ENCODE data around the gene FBRS.

The FBRS gene

DNA sequence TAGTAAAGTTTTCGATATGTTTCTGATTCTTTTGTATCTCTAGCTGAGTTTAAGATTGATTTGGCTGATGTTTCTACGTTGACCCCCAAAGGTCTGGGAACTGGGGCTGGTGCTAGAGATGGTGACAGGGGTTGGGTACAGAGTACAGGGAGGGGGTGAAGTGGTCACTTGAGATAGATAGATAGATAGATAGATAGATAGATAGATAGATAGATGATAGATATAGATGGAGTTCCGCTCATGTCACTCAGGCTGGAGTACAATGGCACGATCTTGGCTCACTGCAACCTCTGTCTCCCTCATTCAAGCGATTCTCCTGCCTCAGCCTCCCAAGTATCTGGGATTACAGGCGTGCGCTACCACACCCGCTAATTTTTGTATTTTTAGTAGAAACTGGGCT is 1.8 kb upstream of the FBRS start:
- TF ChIP-seq CTCF (conservative IDR thresholded peaks at IDR 0.05) = no peak
- peak overlapping the region; percentile 95 for H3K27ac ChIP-seq

DNA sequence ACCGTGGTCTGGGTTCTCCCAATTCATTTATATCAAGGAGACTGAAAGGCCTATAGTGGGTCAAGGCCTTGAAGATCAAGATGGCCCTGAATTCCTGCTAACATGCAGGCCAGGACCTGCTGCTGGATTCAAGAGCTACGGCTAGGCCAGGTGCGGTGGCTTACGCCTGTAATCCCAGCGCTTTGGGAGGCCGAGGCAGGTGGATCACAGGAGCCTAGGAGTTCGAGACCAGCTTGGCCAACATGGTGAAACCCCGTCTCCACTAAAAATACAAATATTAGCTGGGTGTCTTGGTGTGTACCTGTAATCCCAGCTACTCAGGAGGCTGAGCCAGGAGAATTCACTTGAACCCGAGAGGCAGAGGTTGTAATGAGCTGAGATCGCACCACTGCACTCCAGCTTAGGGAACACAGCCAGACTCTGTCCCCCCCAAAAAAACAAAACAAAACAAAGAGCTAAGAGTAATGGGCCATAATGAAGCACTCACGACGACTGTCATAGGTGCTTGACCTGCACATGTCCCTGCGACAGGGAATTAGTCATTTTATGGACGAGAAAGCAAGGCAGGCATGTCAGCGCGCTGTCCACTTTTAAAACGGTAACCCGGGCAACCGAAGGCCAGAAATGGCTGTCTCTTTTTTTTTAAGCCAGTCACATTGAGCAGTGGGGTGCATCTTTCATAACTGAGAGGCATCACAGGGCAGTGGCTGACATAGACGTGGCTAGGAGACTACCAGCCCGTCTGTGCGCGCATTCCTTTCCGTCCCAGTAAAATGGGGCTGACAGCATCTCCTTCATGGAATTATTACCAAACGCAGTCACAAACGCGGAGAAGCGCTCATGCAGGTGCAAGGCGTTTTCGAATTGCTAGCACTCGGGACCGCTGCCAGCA is 1.0 kb upstream of the FBRS start:
- TF ChIP-seq CTCF (conservative IDR thresholded peaks at IDR 0.05) = no peak
- peak overlapping the region; percentile 95 for H3K27ac ChIP-seq

DNA sequence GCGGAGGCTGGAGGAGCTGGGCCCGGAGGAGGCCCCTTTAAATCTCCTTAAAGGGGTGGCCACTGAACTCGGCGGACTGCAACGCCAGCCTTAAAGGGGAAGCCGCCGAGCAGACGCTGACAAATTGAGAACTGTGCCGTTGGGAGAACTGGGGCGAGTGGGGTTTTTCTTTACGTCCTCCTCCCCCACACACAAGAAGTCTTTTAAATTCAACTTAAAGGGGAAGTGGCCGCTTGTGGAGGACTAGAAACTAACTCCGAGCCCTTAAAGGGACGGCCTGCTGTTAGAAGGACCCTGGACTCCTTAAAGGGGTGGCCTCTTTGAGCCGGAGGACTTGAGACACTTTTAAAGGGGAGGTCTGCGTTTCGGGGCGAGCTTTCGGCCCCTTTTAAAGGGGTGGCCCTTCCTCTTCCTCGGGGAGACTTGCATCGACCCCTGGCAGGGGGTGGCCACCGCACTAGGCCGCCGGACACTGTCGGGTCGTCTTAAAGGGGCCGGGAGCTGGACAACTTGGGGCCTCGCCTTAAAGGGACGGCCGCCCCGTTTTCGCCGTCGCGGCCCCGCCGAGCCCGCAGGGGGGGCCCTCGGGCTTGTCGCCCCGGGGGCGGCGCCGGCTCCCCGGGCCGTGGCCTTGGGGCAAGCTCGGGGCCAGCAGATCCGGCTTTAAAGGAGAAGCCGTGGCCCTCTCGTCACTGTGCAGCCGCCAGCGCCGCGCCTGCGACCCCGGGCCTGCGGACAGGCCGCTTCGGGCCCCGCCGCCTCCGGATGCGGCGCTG is 688 bp downstream of the FBRS start:
- H3K27ac ChIP-seq = peak overlapping the region; percentile 95
- no peak for TF ChIP-seq CTCF (conservative IDR thresholded peaks at IDR 0.05)

DNA sequence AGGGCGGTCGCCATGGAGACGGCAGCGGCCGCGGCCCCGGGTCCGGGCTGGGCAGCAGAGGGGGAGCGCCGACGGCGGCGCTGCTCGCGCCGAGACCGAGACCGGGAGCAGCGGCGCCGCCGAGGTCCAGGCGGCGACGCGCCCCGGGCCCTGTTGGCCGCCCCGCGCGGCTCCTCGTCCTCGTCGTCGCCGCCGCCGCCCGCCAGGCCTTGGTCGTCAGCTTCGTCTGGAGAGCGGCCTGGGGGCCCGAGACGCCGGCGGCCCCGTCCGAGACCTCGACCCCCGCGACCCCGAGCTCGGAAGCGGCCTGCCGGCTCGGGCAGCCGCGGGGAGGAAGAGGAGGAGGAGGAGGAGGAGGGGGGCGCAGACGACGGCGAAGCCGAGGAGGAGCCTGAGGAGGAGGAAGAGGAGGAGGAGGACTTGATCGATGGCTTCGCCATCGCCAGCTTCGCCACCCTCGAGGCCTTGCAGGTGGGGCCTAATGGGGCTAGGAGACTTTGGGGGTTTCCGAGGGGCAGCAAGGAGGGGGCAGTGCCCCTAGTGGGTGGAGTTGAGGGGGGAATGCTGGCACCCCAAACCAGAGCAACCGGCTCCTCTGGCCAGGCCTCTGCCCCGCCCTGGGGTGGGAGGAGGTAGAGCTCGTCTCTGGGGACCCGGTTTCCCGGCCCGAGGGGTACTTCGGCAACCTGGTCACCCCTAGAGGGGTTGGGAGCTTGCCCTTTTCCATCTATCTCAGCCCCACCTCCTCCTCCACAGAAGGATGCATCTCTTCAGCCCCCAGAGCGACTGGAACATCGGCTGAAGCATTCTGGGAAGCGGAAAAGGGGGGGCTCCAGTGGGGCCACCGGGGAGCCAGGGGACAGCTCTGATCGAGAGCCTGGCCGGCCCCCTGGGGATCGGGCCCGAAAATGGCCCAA is 1.5 kb downstream of the FBRS start:
- TF ChIP-seq CTCF (conservative IDR thresholded peaks at IDR 0.05) = no peak
- peak overlapping the region; percentile 95 for H3K27ac ChIP-seq

DNA sequence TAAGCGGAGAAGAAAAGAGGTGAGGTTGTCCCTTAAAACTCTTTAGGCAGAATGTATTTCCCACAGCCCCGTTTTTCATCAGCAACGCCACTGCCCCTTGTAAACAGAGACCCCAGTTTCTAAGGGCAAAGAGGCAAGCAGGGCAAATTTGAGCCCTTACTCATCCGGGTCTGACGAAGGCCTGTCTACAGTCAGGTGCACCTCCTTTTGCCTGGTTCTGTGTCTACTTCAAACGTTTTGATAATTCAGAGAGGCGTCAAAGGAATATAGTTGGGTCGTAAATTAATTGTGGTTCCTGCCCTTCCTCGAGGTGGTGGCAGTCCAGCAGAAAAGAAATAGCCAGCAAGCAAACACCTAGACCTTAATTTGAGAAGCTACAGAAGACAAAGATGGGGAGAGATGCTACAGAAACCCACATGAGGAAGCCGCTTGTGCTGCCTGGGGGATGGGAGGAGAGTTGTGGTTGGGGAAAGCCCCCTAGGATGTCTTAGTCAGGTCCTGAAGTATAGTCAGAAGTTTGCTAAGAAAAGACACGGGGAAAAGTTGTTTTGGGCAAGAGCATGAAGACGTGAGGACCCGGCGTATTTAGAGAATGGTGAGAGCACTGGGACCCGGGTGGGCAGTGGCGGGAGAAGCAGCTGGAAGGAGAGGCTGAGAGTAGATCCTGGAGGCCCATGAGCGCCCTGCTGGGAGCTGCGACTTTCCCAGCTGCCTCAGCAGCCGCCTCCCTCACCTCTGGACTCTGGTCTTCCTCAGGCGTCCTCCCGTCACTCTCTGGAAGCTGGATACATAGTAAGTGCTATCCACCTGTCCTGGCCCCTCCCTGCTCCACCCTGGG is 2.4 kb downstream of the FBRS start:
- no peak for TF ChIP-seq CTCF (conservative IDR thresholded peaks at IDR 0.05)
- H3K27ac ChIP-seq = peak overlapping the region; percentile 95

GRCh38 chr16:30662449-30662848 is 4.2 kb downstream of the FBRS start:
- no peak for TF ChIP-seq CTCF (conservative IDR thresholded peaks at IDR 0.05)
- no peak overlapping the region for H3K27ac ChIP-seq
